Measurements from ENCODE around the gene CYP24A1.

GRCh38 chr20:54173653-54174456 lies at the start of gene CYP24A1:
- no peak for TF ChIP-seq CTCF (IDR thresholded peaks at IDR 0.05)
- TF ChIP-seq POLR2AphosphoS5 (IDR thresholded peaks at IDR 0.05): no peak

All from gastroesophageal sphincter (tissue), 3 donors.